ENCODE measurements around the gene PRR22.
"Not testable (repeated sequence)": the region's sequence is repeated elsewhere in the genome, so short reads cannot be mapped to it uniquely, and the experiment has no call there.

Gene PRR22

GRCh38 chr19:5767949-5768348 lies 16.6 kb downstream of the PRR22 start:
- H3K27me3 ChIP-seq (ENCODE audit: insufficient read depth, low read length), result no peaks in the 10 kb centered on the region
- H3K4me1 ChIP-seq (ENCODE audit: insufficient read depth, low read length), result no peaks in the 10 kb centered on the region
- no peak overlapping the region for H3K27ac ChIP-seq (ENCODE audit: low read length)
- no peak overlapping the region for H3K9ac ChIP-seq (ENCODE audit: low read depth, low read length)
- H3K36me3 ChIP-seq (ENCODE audit: insufficient read depth, low read depth, low read length), result no peaks in the 10 kb centered on the region
- H3K9me3 ChIP-seq (ENCODE audit: insufficient read depth, low read depth, low read length), result no peaks in the 10 kb centered on the region
- H3K4me3 ChIP-seq (ENCODE audit: low read length), result no peak overlapping the region

- no peaks in the 10 kb centered on the region for H3K36me3 ChIP-seq (ENCODE audit: insufficient read depth, low read depth, low read length)
- no peaks in the 10 kb centered on the region for H3K9me3 ChIP-seq (ENCODE audit: insufficient read depth, low read depth, low read length)
- H3K4me3 ChIP-seq (ENCODE audit: low read length), result no peak overlapping the region
- no peaks in the 10 kb centered on the region for H3K27me3 ChIP-seq (ENCODE audit: insufficient read depth, low read length)
- H3K27ac ChIP-seq (ENCODE audit: low read length), result no peak overlapping the region
- no peaks in the 10 kb centered on the region for H3K4me1 ChIP-seq (ENCODE audit: insufficient read depth, low read length)
- H3K9ac ChIP-seq (ENCODE audit: low read depth, low read length), result no peak overlapping the region
Observed at GRCh38 chr19:5765220-5765619, 19.3 kb downstream of the PRR22 start.

GRCh38 chr19:5762608-5763217 lies 21.8 kb downstream of the PRR22 start:
- no peaks in the 10 kb centered on the region for H3K27me3 ChIP-seq (ENCODE audit: insufficient read depth, low read length)
- H3K9ac ChIP-seq (ENCODE audit: low read depth, low read length), result no peak overlapping the region

GRCh38 chr19:5753743-5754142 lies 30.8 kb downstream of the PRR22 start:
- Histone ChIP-seq H3K9me3 (ENCODE audit: insufficient read depth, low read depth, low read length) (no peaks in the 10 kb centered on the region), H3K27me3 (ENCODE audit: insufficient read depth, low read length) (no peaks in the 10 kb centered on the region), H3K9ac (ENCODE audit: low read depth, low read length) (no peak overlapping the region), H3K36me3 (ENCODE audit: insufficient read depth, low read depth, low read length) (no peaks in the 10 kb centered on the region), H3K4me1 (ENCODE audit: insufficient read depth, low read length) (no peaks in the 10 kb centered on the region), H3K4me3 (ENCODE audit: low read length) (no peak overlapping the region), H3K27ac (ENCODE audit: low read length) (no peak overlapping the region)

More at GRCh38 chr19:5762608-5763217, 21.8 kb downstream of the PRR22 start:
- Histone ChIP-seq H3K4me1 (ENCODE audit: insufficient read depth, low read length) (no peaks in the 10 kb centered on the region), H3K27ac (ENCODE audit: low read length) (no peak overlapping the region), H3K36me3 (ENCODE audit: insufficient read depth, low read depth, low read length) (no peaks in the 10 kb centered on the region), H3K9me3 (ENCODE audit: insufficient read depth, low read depth, low read length) (no peaks in the 10 kb centered on the region), H3K4me3 (ENCODE audit: low read length) (no peak overlapping the region)

GRCh38 chr19:5751709-5752108 lies 32.8 kb downstream of the PRR22 start:
- Histone ChIP-seq H3K9ac (ENCODE audit: low read depth, low read length) (no peak overlapping the region), H3K27me3 (ENCODE audit: insufficient read depth, low read length) (no peaks in the 10 kb centered on the region), H3K36me3 (ENCODE audit: insufficient read depth, low read depth, low read length) (no peaks in the 10 kb centered on the region), H3K4me1 (ENCODE audit: insufficient read depth, low read length) (no peaks in the 10 kb centered on the region), H3K4me3 (ENCODE audit: low read length) (no peak overlapping the region), H3K9me3 (ENCODE audit: insufficient read depth, low read depth, low read length) (no peaks in the 10 kb centered on the region), H3K27ac (ENCODE audit: low read length) (no peak overlapping the region)

GRCh38 chr19:5749505-5749904 lies 35.0 kb downstream of the PRR22 start:
- Histone ChIP-seq H3K9ac (ENCODE audit: low read depth, low read length) (no peak overlapping the region), H3K27ac (ENCODE audit: low read length) (no peak overlapping the region), H3K4me1 (ENCODE audit: insufficient read depth, low read length) (no peaks in the 10 kb centered on the region), H3K27me3 (ENCODE audit: insufficient read depth, low read length) (no peaks in the 10 kb centered on the region), H3K4me3 (ENCODE audit: low read length) (no peak overlapping the region), H3K36me3 (ENCODE audit: insufficient read depth, low read depth, low read length) (no peaks in the 10 kb centered on the region), H3K9me3 (ENCODE audit: insufficient read depth, low read depth, low read length) (no peaks in the 10 kb centered on the region)

- not testable (repeated sequence) for H3K4me3 ChIP-seq (ENCODE audit: low read length); H3K27ac ChIP-seq (ENCODE audit: low read length); H3K9me3 ChIP-seq (ENCODE audit: insufficient read depth, low read depth, low read length); H3K27me3 ChIP-seq (ENCODE audit: insufficient read depth, low read length); H3K4me1 ChIP-seq (ENCODE audit: insufficient read depth, low read length); H3K9ac ChIP-seq (ENCODE audit: low read depth, low read length); H3K36me3 ChIP-seq (ENCODE audit: insufficient read depth, low read depth, low read length)
Observed at GRCh38 chr19:5748920-5749319, 35.6 kb downstream of the PRR22 start.

GRCh38 chr19:5744999-5745398 lies 39.5 kb downstream of the PRR22 start:
- H3K4me3 ChIP-seq (ENCODE audit: low read length); H3K9me3 ChIP-seq (ENCODE audit: insufficient read depth, low read depth, low read length); H3K4me1 ChIP-seq (ENCODE audit: insufficient read depth, low read length); H3K9ac ChIP-seq (ENCODE audit: low read depth, low read length); H3K36me3 ChIP-seq (ENCODE audit: insufficient read depth, low read depth, low read length); H3K27ac ChIP-seq (ENCODE audit: low read length); H3K27me3 ChIP-seq (ENCODE audit: insufficient read depth, low read length): not testable (repeated sequence)

- Histone ChIP-seq H3K27me3 (ENCODE audit: insufficient read depth, low read length) (no peaks in the 10 kb centered on the region), H3K27ac (ENCODE audit: low read length) (no peak overlapping the region), H3K36me3 (ENCODE audit: insufficient read depth, low read depth, low read length) (no peaks in the 10 kb centered on the region)
Observed at GRCh38 chr19:5743630-5744029, 40.9 kb downstream of the PRR22 start.

GRCh38 chr19:5742051-5742450 lies 42.5 kb downstream of the PRR22 start:
- H3K27me3 ChIP-seq (ENCODE audit: insufficient read depth, low read length), result no peaks in the 10 kb centered on the region
- no peak overlapping the region for H3K9ac ChIP-seq (ENCODE audit: low read depth, low read length)
- H3K4me1 ChIP-seq (ENCODE audit: insufficient read depth, low read length), result no peaks in the 10 kb centered on the region
- no peaks in the 10 kb centered on the region for H3K36me3 ChIP-seq (ENCODE audit: insufficient read depth, low read depth, low read length)
- H3K9me3 ChIP-seq (ENCODE audit: insufficient read depth, low read depth, low read length), result no peaks in the 10 kb centered on the region
- no peak overlapping the region for H3K27ac ChIP-seq (ENCODE audit: low read length)
- no peak overlapping the region for H3K4me3 ChIP-seq (ENCODE audit: low read length)

More at GRCh38 chr19:5743630-5744029, 40.9 kb downstream of the PRR22 start:
- Histone ChIP-seq H3K9me3 (ENCODE audit: insufficient read depth, low read depth, low read length) (no peaks in the 10 kb centered on the region), H3K4me1 (ENCODE audit: insufficient read depth, low read length) (no peaks in the 10 kb centered on the region), H3K4me3 (ENCODE audit: low read length) (no peak overlapping the region), H3K9ac (ENCODE audit: low read depth, low read length) (no peak overlapping the region)

GRCh38 chr19:5738423-5738822 lies 46.1 kb downstream of the PRR22 start:
- Histone ChIP-seq H3K9ac (ENCODE audit: low read depth, low read length) (no peak overlapping the region), H3K27me3 (ENCODE audit: insufficient read depth, low read length) (no peaks in the 10 kb centered on the region), H3K4me1 (ENCODE audit: insufficient read depth, low read length) (no peaks in the 10 kb centered on the region), H3K36me3 (ENCODE audit: insufficient read depth, low read depth, low read length) (no peaks in the 10 kb centered on the region), H3K9me3 (ENCODE audit: insufficient read depth, low read depth, low read length) (no peaks in the 10 kb centered on the region), H3K27ac (ENCODE audit: low read length) (no peak overlapping the region), H3K4me3 (ENCODE audit: low read length) (no peak overlapping the region)

GRCh38 chr19:5733172-5733571 lies 51.4 kb downstream of the PRR22 start:
- H3K27ac ChIP-seq (ENCODE audit: low read length); H3K27me3 ChIP-seq (ENCODE audit: insufficient read depth, low read length); H3K4me1 ChIP-seq (ENCODE audit: insufficient read depth, low read length); H3K9me3 ChIP-seq (ENCODE audit: insufficient read depth, low read depth, low read length); H3K4me3 ChIP-seq (ENCODE audit: low read length); H3K9ac ChIP-seq (ENCODE audit: low read depth, low read length); H3K36me3 ChIP-seq (ENCODE audit: insufficient read depth, low read depth, low read length): not testable (repeated sequence)

Data from iPS-20b (cell line).